Endothelial cell of hepatic sinusoid (primary cell): ENCODE data around the gene AARS2.

ENCODE experiments used
- in situ Hi-C: cut with HindIII; loops from 2 replicates; pipeline ENCODE4 v1.10.0; 2017; ENCODE audit warnings: low sequenced_read_pairs

The AARS2 gene

DNA sequence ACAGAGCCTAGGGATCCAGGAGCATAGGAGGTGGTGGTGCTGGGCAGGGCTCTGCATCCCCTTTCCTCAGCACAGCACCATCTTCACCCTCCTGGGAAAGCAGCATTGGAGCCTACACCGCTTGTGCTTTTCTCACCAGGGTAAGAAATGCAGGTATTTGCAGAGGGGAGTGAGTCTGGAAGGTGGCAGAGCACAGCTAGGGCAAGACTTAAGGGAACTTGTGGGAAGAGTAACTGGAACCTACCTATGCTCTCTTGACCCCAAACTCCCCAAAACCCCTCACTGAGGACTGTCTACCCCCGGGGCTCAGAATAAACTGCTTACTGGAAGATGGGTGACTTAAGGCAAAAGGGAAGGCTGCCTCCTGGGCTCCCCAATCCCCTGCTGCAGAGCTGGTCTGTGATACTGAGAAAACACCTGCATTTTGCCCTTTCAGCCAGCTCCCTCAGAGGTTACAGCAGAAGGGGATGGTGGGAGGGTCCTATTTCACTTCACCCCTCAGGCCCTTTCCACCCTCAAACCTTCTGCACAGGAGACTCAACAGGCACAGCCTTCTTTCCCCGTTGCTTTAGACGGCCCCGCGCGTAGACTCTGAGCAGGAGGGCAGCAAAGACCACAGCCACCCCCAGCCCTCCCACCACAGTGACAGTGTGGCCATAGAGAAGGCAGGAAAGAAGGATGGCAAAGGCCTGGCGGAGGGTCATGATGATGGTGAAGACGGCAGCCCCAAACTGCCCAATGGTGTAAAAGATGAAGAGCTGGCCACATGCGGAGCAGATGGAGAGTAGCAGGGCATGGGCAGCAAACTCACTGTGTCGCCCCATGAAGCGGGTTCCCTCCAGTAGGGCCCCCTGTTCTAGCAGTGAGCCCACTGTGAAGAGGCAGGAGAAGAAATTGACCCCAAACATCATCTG is 58.7 kb downstream of the AARS2 start:
- in situ Hi-C loops: loop anchor here (5.0 kb wide), 1 partner anchor 102 kb away; no protein-coding TSS in a partner anchor

GRCh38 chr6:44253307-44254101 is 59.6 kb downstream of the AARS2 start:
- in situ Hi-C loops: no loop called here

GRCh38 chr6:44251576-44252524 is 61.3 kb downstream of the AARS2 start:
- in situ Hi-C loops: no loop called here

DNA sequence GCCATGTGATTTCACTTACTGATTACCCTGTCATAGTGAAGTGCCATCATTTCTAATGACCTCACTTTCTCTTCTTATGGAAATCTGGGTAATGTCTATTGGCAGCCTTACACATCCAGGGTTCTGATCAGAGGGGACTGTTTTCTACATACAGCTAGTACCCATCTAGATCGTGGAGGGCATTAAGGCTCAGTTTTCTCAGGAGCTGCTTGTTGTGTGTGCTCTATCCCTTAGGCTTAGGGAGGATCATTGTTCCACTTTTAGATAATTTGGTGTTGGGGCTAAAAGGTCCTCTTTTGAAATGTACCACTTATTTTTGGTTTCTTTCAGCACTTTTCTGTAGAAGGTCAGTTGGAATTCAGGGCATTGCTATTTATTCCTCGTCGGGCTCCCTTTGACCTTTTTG is 62.4 kb downstream of the AARS2 start:
- in situ Hi-C loops: no loop called here

GRCh38 chr6:44250067-44250717 is 63.0 kb downstream of the AARS2 start:
- in situ Hi-C loops: no loop called here
